GM03348 (cell line): Measurements from ENCODE around the gene EVC2.
"Not testable (repeated sequence)": the region's sequence is repeated elsewhere in the genome, so short reads cannot be mapped to it uniquely, and the experiment has no call there.

Source experiments
- DNase-seq: peaks from one replicate; pipeline ENCODE4 v3.0.0; 2012; ENCODE audit warnings: low spot score

Gene EVC2

DNA sequence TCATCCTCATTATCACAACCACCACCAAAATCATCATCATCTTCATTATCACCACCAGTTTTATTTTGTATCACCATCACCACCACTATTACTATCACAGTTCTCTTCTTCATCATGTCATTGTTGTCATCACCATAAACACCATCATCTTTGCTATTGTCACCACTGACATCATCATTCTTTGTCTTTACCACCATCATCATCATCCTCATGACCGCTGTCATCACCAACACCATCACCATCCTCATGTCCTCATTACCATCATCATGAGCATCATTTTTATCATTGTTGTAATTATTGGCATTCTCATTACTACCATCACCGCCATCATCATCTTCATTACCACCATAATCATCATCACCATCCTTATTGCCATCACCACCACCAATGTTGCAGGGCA, 34.0 kb upstream of the EVC2 start:
- DNase-seq = no peak

DNA sequence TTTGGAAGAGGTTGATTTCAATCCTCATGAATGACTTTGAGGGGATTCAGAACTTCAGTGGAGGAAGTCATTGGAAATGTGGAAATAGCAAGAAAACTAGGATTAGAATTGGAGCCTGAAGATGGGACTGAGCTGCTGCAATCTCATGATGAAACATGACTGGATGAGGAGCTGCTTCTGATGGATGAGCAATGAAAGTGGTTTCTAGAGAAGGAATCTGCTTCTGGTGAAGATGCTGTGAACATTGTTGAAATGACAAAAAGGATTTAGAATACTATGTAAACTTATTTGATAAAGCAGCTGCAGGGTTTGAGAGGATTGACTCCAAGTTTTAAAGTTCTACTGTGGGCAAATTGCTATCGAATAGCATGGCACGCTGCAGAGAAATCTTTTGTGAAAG, 29.7 kb upstream of the EVC2 start:
- no peak for DNase-seq

DNA sequence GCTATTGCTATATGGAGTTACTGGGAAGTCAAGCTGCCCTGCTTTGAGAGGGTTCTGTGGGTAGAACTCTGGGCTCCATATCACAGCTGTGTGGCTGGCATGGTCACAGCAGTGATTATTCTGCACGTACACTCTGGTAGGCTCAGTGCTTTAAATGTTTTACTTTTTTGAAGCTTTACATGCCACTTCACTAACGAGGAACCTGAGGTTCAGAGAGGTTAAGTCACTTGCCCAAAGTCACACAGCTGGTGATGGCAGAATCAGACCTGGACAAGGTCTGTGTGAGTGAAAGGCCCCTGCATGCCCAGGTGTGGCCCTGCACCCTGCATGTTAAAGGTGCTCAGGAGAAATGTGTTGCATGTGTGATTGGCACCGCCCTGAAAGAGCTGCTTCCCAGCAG, 27.1 kb upstream of the EVC2 start:
- DNase-seq = no peak

DNA sequence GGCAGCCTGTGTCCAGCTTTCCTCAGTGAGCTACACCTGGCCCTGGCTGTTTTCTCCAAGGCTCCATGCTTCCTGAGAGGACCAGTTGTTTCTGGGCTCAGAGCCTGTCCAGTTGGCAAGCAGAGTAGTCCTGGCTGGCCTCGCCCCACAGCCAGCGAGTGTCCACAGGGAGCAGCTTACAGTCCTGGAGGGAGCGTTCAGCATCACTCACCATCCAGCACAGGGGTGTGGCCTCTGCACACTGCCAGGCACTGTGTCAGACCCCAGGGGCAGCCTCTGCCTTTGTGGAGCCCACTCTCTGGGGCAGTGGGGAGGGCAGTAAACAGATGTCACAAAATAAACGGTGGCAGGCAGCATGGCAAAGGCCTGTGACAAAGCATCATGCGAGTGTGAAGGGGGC, 26.5 kb upstream of the EVC2 start:
- no peak for DNase-seq

DNA sequence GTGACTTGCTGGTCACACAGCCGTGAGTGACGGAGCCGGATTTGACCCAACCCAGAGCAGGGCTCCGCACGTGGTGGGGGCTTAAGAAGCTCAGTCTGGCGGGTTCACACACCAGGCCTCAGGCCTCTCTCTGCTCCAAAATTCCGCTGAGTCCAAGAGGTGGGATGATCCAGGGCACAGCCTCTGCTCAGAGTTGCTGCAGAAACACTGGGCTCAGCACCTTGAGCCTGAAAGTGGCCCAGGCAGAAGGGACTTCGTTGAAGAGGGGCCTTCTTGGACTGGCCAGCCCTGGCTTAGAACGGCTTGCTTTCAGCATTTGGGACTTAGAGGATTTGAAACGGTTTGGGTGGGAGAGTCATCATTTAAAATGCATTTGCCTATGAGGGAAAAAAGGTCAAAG, 23.8 kb upstream of the EVC2 start:
- DNase-seq = no peak

DNA sequence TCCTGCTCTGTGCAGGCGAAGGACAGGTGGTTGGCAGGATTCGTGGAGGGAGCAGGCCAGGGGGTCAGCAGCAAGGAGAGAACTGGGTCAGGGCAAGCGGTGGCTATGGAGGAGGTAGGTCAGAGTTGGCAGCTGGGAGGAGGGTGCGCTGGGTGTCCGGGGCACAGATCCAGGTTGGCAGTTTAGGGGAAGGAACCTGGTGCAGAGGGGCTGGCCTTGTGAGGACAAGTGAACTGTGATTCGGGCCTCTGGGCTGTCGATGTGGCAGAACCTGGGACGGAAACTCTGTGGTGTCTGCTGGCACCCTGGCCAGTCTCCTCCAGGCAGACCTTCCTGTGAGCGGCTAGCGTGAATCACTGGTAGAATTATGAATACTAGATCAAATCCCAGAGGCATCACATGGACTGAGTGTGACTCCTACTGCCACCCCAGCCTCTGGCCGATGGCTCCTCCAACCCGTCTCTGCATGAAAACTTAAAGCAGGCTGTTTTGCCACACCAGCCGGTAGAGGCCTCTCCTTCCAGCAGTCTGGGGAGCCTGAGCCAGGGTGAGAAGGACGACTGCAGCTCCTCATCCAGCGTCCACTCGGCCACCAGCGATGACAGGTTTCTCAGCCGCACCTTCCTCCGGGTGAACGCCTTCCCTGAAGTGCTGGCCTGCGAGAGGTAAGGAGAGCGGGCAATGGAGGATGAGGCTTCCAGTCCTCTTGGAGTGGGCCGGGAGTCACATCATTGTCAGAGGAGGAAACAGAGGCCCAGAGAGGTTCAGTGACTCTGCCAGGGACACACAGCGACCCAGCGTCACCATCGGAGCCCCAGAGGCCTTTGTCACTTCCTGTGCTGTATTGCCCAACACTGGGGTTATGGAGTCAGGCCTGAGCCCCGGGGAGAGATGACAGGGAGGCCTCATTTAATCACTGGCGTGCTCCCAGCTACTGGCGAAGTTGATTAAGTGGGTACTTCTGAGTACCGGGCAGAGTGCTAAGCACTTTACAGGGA, 22.9 kb upstream of the EVC2 start:
- DNase-seq = no peak

DNA sequence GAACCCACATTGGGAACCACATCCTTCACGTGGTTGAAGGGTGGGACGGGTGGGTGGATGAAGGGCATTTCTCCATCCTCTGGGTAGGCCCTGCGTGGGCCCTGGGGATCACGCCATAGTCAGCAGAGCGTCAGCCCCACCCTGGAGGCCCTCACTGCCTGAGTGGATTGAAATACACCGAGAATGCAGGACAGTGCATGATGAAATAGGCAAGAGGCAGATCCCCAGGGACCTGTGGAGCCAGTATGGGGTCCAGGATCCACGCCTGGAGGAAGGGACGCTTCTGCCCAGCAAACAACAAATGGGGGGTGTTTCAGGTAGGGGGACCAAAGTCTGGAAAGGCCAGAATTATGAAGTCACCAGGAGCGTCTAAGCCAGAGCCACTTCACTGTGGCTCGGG, 22.1 kb upstream of the EVC2 start:
- DNase-seq = no peak

DNA sequence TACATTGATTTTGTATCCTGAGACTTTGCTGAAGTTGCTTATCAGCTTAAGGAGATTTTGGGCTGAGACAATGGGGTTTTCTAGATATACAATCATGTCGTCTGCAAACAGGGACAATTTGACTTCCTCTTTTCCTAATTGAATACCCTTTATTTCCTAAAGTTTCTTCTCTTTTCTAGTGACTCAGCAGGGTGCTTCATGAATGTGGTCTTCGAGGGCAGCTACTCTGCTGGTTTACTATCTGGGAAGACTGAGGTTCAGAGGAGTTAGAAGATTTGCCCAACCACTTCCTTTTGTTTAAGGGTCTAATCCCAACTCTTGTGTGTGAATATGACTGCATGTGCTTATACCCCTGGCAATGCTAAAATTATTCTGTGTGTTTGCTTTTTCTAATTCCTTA, 20.1 kb upstream of the EVC2 start:
- DNase-seq = not testable (repeated sequence)

DNA sequence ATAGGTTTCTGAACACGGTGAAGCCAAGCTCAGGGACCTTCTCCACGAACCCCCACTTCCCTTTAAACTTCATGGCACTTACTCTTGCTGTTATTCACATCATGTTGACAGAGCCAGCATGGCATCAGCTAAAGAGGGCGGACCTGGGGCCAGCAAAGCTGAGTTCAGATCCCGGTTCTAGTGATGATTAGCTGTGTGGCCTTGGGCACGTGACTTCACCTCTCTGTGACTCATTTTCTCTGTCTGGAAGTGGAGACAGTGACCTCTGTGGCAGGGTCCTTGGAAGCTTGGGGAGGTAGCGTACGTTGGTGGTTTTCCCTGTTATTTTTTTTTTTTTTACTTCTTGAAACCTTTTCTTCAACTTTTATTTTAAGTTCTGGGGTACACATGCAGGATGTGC, 16.0 kb upstream of the EVC2 start:
- no peak for DNase-seq

DNA sequence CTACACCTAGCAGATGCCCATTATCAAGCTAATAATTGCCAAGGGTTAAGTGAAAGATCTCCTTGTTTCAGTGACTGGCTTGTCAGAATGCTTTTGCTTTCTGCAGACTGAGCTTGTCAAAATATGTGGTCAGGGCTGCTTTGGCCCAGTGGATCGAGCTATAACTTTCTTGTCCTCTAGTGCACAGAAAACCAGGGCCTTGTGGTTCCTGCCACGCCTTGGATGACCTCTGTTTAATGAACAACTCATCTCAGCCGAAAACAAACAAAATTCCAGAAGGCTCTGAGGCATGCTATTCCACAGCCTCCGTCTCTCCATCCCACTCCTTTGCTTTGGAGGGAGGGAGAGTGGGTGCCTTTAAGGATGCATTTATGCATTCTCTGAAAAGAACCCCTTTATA, 14.0 kb upstream of the EVC2 start:
- peak; percentile 56 for DNase-seq

DNA sequence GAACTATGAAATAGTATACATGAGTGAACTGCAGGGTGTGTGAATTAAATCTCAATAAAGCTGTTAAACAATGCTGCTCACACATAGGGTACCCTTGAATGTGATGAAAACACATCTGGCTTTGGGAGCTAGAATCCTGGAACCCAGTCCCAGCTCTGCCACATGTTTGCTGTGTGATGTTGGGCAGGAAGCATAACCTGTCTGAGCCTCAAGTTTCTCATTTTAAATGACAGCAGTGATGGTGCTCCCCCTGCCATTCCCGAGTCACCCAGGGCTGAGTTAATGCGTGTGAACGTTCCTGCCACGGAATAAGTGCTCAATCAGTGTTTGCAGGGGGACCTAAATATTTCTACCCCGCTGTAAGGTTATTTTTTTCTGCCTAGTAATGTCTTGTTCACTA, 13.6 kb upstream of the EVC2 start:
- no peak for DNase-seq

DNA sequence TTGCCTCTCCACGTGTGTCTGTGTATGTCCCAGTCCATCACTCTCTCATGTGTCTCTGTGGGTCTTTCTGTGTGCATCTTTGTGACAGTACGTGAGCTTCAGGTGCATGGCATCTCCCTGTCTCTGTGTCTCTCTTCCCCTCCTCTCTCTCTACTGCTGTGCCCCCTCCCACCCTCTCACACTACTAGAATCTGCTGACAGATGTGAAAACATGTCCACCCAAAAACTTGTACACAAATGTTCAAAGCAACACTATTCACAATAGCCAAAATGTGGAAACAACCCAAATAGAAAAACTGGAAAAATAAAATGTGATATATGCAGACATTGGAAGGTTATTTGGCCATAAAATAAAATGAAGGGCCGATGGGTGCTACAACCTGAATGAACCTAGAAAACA, 12.6 kb upstream of the EVC2 start:
- no peak for DNase-seq

DNA sequence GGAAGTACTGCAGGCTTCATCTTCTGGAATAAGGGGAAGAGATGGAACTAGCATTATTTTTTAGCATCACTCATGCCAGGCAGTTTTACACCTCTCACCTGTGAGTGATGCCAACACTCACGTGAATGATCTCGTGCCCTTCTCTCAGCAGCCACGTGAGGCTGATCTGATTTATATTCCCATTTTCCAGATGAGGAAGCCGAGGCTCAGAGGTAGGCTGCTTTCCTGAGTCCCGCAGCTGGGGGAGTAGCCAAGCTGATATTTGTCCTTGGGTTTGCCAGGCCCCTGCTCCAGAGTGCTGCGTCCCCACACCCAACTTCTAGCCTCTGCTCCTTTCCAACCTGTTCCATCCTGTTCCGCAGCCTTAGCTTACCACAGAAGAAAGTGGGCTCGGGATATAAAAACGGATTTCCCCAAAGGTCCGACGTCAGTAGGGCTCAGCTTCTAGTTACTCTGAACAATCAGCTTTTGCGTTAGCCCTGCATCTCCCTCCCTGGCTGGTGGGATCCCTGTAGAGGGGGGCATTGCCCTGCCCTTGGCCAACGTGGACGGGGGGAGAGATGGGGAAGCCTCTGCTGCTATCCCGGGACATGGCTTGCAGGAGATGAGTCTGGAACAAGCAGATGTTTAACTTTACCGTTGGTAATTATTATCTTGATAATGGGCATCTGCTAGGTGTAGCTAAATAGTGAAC, 11.9 kb upstream of the EVC2 start:
- no peak for DNase-seq

DNA sequence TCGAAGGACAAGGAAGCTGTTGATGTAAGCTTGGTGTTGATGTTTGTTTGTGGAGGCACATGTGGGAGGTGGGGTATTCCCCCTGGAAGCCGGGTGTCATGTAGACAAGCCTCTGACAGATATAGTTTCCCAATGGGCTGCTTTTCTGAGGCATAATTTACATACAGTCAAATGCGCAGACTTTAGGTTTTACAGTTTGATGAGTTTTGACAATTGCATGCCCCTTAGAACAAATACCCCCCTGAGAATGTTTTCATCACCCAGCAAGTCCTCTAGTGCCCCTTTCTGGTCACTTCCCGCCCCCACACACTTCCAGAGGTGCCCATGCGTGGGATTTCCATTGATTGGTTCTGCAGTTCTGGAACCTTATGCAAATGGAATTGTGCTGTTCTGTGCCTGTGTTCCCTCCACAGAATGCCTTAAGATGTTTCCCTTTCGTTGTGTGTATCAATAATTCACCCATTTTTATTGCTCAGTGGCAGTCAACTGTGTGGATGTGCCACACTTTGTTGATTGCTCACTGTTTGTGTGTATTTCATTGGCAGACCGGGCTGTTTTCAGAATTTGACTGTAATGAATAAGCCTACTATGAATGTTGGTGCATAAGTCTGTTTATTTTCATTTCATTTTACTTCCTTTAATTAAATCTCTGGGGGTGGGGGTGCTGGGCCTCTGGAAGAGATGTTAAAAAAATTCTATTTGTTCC, 11.1 kb upstream of the EVC2 start:
- DNase-seq = no peak

DNA sequence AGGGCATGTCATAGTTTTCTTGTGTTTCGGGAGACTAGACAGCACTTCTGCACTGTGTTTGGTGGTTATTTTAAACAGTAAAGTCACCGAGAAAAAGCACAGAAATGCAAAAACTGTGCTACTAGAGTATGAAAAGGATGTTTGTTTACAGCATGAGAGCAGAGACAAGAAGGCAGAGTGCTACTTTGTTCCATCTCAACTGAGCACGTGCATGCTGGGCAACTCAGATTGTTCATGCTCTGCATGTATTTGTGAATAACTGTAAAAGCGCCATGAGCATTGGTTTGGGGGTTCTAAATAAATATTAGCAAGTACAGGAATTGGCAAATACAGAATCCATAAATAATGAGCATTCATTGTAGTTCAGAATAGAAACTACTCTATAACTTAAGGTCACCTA, 10.1 kb upstream of the EVC2 start:
- DNase-seq = no peak

DNA sequence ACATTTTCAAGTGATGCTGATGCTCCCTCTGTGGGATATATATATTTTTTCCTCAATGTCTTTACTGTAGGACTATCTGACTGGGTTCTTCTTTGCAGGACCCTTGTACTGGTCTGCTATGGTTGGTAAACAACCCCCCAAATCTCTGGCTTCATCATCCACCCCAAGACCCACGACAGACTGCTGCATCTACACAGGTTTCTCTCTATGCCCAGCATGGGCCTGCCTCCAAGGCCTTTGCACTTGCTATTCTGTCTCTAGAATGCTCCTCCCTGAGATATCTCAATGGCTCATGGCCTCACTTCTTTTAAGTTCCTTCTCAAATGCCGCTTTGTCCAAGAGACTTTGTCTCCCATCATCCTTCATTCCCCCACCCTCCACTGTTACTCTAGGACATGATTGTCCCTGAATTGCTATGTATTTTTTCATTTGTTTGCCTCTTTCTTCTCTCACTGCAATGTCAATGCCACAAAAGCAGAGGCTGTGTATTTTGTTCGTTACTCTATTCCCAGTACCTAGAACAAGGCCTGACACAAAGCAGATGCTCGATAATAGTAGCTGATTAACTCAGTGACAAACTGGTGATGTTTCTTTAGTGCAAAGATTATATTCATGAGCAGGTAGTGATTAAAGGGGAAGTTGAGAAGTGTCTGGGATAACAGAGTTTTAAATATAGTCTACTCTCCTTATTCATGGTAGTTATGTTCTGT, 9.2 kb upstream of the EVC2 start:
- DNase-seq = no peak

DNA sequence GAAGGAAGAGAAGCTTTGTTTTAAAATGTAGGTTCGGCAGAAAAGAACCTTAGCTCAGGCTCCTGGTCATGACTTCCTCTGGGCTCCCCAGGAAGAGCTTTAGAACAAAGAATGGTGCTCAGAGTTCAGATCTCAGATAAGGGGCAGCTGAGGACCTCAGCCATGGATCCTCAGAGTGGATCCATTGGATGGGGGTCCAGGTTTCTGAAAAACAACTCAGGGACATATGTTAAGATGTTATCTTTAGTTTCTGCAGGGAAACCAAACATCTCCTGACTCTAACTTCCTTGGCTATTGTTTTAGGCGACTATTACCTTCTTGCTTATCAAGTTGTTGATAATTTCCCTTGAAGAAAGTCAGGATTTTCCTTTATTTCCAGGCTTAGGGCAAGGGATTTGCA, 8.0 kb upstream of the EVC2 start:
- no peak for DNase-seq

DNA sequence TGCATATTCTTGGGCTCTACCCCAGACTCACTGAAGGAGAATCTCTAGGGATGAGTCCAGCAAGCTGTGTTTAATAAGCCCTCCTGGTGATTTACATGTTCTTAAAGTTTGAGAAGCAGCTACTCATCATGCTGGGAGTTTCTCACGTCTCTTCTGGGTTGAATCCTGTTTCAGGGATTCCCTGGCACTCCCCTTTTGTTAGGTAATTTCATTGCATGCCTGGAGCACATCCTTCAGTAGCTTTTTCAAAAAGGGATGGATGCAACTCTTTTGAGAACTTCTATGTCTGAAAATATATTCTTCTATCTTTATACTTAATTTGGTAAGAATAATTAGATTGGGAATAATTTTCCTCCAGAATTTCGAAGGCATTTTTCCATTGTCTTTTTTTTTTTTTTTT, 7.0 kb upstream of the EVC2 start:
- no peak for DNase-seq

DNA sequence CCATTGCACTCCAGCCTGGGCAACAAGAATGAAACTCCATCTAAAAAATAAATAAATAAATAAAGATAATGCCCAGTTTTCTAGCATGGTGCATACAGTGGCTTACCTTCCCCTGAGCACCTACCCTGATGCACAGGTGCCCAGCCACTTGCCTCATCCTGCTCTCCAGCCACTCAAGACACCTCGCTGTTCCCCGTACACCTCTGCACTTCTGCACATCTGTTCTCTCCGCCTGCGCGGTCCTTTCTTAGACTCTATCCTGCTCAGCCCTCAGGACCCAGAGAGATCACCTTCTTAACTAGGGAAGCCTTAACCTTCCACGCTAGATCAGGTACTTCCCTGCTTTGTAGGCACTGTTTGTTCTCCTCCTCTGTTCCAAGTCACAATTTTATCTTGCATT, 5.5 kb upstream of the EVC2 start:
- DNase-seq = no peak

DNA sequence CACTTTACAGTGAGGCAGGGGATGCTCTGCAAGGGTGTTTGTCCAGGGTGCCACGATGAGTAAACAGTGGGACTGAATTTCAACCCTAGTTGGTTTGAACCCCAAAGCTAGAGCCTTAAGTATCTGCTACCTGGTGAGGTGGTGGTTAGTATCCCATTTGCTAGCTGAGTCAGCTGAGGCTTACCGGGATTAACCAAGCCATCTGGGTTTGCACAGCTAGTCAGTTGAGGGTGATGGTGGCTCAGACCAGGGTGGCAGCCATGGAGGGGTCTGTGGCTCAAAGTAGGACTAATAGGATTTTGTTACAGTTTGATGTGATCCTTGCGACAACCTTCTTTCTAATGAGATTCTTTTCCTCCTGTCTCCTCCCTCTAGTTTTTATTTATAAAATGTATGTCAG, 4.6 kb upstream of the EVC2 start:
- no peak for DNase-seq

DNA sequence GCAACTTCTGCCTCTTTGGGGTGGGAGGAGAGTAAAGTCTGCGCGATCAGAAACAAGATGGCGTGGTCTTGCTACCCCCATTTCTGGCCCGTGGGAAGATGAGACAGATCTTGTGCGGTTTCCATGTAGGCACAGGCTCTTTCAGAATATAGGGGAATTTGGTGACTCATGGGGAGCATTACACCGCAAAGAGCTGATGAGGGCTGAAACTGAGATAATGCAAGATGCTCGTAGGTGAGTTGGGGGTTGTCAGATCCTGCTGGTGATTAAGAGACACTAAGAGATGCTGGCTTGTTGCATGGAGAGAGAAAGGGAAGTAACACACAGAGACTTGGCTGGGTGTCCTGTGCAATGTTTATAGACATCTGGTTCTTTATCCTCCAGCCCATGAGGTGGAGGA, 4.2 kb upstream of the EVC2 start:
- DNase-seq = peak; percentile 30

DNA sequence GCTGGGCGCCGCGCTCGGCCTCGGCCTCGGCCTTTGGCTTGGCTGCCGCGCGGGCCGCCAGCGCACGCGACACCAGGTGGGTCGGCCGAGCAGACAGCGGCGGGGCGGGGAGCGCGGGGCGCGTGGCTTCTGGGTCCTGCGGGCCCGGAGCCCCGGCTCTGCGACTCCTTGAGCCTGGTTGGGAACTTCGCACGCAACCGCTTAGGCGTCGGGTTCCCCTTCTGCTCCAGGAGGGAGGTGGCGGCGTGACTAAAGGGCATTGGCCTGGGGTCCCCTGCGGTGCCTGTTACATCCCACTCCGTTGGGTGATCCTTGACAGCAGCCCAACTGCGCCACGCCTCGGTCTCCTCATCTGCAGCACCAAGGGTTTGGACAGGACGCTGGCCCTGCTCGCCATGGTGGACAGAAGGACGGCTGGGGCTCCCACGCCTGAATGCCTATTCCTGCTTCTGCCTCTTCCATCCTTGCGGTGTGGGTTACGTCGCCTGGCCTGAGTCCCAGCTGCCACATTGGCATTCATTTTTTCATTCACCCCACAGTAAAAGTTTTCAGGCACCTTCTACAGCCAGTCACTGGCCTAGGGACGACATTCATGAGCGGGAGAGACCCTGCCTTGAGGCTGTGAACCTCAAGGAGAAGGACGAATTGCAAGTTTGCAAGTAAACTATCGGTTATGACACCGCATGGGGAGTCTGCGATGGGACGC, 3.3 kb upstream of the EVC2 start:
- peak; percentile 73 for DNase-seq
